HCT116 (cell line): ENCODE measurements around the gene RNF13. TPM values are rescaled to one million over a fixed set of nuclear protein-coding genes. Genes with fewer than 3 reads are reported as not detected.

Experiments used
- ATAC-seq: fragments of 200-7000 bp; cut with Tn5 transposase; 2 replicates; pipeline ENCODE4 v1.9.1; 2020; ENCODE audit warnings: mild to moderate bottlenecking, moderate library complexity
- BruUV-seq: library from RNA; stranded (reverse); fragments of 400-500 nt; replicated peaks from 2 replicates; lab custom pipeline; 2021; lab: Mats Ljungman, UMichigan
- CTCF ChIA-PET: fragments of 300-600 bp; sonication (Branson Sonifier 250); formaldehyde crosslinking; loops from one replicate; lab custom pipeline; 2021; ENCODE audit warnings: antibody characterized with exemption; lab: Charles Lee
- POLR2A ChIA-PET: fragments of 300-600, 350-600 bp; sonication (Branson Sonifier 250); formaldehyde crosslinking; loops from one replicate; lab custom pipeline; 2021; ENCODE audit warnings: antibody characterized with exemption; lab: Charles Lee
- RAD21 ChIA-PET, 2 experiments: fragments of 300-600 bp; sonication (Branson Sonifier 250); formaldehyde crosslinking; loops; one replicate each; lab custom pipeline; 2023; ENCODE audit warnings: low total read pairs in 2 of 2; ENCODE audit not compliant: uncharacterized antibody in 2 of 2, unreplicated experiment in 2 of 2, low non-redundant PET in 1 of 2; lab: Charles Lee
- DNase-seq: peaks from one replicate; pipeline ENCODE4 v3.0.0-alpha.2; 2010; ENCODE audit warnings: low read depth, low spot score
- H2AFZ ChIP-seq: fragments of 200-600 bp; shearing (Covaris generic), sonication (generic); 2 replicates; pipeline ENCODE4 v1.6.1; 2017; ENCODE audit warnings: low read depth, mixed run types, mixed read lengths, antibody characterized with exemption, low read length; ENCODE audit not compliant: poor library complexity, severe bottlenecking
- H3K27ac ChIP-seq: 2 replicates; pipeline ENCODE4 v1.5.1; 2012; ENCODE audit warnings: low read depth, low read length
- H3K27me3 ChIP-seq: fragments of 200-600 bp; sonication (generic); 2 replicates; pipeline ENCODE4 v1.6.1; 2016; ENCODE audit warnings: mixed run types, low read length, mixed read lengths; ENCODE audit not compliant: insufficient read depth
- H3K36me3 ChIP-seq, 2 experiments: fragments of 200-500 bp in 1 of 2; fragments of 200-600 bp in 1 of 2; sonication (Bioruptor generic) in 1 of 2; sonication (generic) in 1 of 2; 2 replicates each; pipeline versions ENCODE4 v1.5.1 to v1.6.1; 2014 to 2016; ENCODE audit warnings: low read length in 2 of 2, inconsistent platforms in 1 of 2, mixed read lengths in 1 of 2, mixed run types in 1 of 2; ENCODE audit not compliant: insufficient read depth in 2 of 2, control insufficient read depth in 1 of 2
- H3K4me1 ChIP-seq, 2 experiments: fragments of 200-600 bp in 1 of 2; sonication (generic) in 1 of 2; 2 replicates each; pipeline versions ENCODE4 v1.5.1 to v1.6.1; 2012 to 2017; ENCODE audit warnings: low read length in 2 of 2, inconsistent platforms in 1 of 2, mild to moderate bottlenecking in 1 of 2, mixed read lengths in 1 of 2, mixed run types in 1 of 2, moderate library complexity in 1 of 2; ENCODE audit not compliant: insufficient read depth in 2 of 2, control insufficient read depth in 1 of 2
- H3K4me2 ChIP-seq: fragments of 200-600 bp; sonication (generic); 2 replicates; pipeline ENCODE4 v1.6.1; 2017; ENCODE audit warnings: mixed run types, low read length, mixed read lengths
- H3K4me3 ChIP-seq, 2 experiments: fragments of 200-600 bp in 1 of 2; sonication (generic) in 1 of 2; replicated peaks in 1 of 2; 2 replicates each; pipeline ENCODE4 v1.5.1; 2011 to 2016; ENCODE audit warnings: low read length in 2 of 2, control low read depth in 1 of 2, low read depth in 1 of 2, mild to moderate bottlenecking in 1 of 2, mixed read lengths in 1 of 2, mixed run types in 1 of 2
- H3K79me2 ChIP-seq: fragments of 200-600 bp; sonication (generic); 2 replicates; pipeline ENCODE4 v1.6.1; 2017; ENCODE audit warnings: mild to moderate bottlenecking, mixed run types, low read length, moderate library complexity, mixed read lengths; ENCODE audit not compliant: insufficient read depth
- H3K9ac ChIP-seq: fragments of 200-600 bp; sonication (generic); 2 replicates; pipeline ENCODE4 v1.6.1; 2016; ENCODE audit warnings: low read length, mixed read lengths
- H3K9me2 ChIP-seq: fragments of 200-600 bp; sonication (generic), shearing (Covaris generic); 2 replicates; pipeline ENCODE4 v1.6.1; 2017; ENCODE audit warnings: mixed run types, mild to moderate bottlenecking, moderate library complexity; ENCODE audit not compliant: insufficient read depth
- H3K9me3 ChIP-seq, 2 experiments: fragments of 200-500 bp in 1 of 2; fragments of 200-600 bp in 1 of 2; sonication (Bioruptor generic) in 1 of 2; sonication (generic) in 1 of 2; 2 replicates each; pipeline ENCODE4 v1.6.1; 2014 to 2017; ENCODE audit warnings: low read length in 2 of 2, mixed read lengths in 2 of 2, inconsistent platforms in 1 of 2, low read depth in 1 of 2, mild to moderate bottlenecking in 1 of 2, mixed run types in 1 of 2, moderate library complexity in 1 of 2; ENCODE audit not compliant: control insufficient read depth in 1 of 2, insufficient read depth in 1 of 2
- H4K20me1 ChIP-seq: fragments of 200-600 bp; sonication (generic), shearing (Covaris generic); 2 replicates; pipeline ENCODE4 v1.6.1; 2017; ENCODE audit warnings: mixed run types, mild to moderate bottlenecking, moderate library complexity; ENCODE audit not compliant: insufficient read depth
- ATF3 ChIP-seq: IDR thresholded peaks from 2 replicates; pipeline ENCODE4 v1.6.1; 2012
- CBX3 ChIP-seq: IDR thresholded peaks from 2 replicates; pipeline ENCODE4 v1.6.1; 2012; ENCODE audit warnings: low read depth
- CEBPB ChIP-seq: IDR thresholded peaks from 2 replicates; pipeline ENCODE4 v1.6.1; 2012; ENCODE audit warnings: low read depth
- CTCF ChIP-seq, 3 experiments: fragments of 200-600 bp in 1 of 3; sonication (generic) in 1 of 3; IDR thresholded peaks in 2 of 3; conservative IDR thresholded peaks in 1 of 3; 2 replicates each; pipeline ENCODE4 v1.5.1; 2012 to 2017; ENCODE audit warnings: low read depth in 2 of 3, low read length in 2 of 3, antibody characterized with exemption in 1 of 3, borderline replicate concordance in 1 of 3, control low read depth in 1 of 3, mild to moderate bottlenecking in 1 of 3, mixed read lengths in 1 of 3, mixed run types in 1 of 3, moderate library complexity in 1 of 3; ENCODE audit not compliant: insufficient read depth in 1 of 3
- EGR1 ChIP-seq: IDR thresholded peaks from 2 replicates; pipeline ENCODE4 v1.6.1; 2012; ENCODE audit warnings: low read depth
- EZH2 ChIP-seq: fragments of 200-600 bp; sonication (generic); IDR thresholded peaks from 2 replicates; pipeline ENCODE4 v1.6.1; 2017; ENCODE audit warnings: antibody characterized with exemption, mixed run types
- EZH2phosphoT487 ChIP-seq: fragments of 200-600 bp; IDR thresholded peaks from 2 replicates; pipeline ENCODE4 v1.6.1; 2018; ENCODE audit warnings: antibody characterized with exemption, borderline replicate concordance
- FOSL1 ChIP-seq: IDR thresholded peaks from 2 replicates; pipeline ENCODE4 v1.6.1; 2012; ENCODE audit warnings: low read depth
- JUND ChIP-seq: IDR thresholded peaks from 2 replicates; pipeline ENCODE4 v1.6.1; 2012
- MAX ChIP-seq: IDR thresholded peaks from 2 replicates; pipeline ENCODE4 v1.6.1; 2012
- POLR2A ChIP-seq: IDR thresholded peaks from 2 replicates; pipeline ENCODE4 v1.7.0; 2011; ENCODE audit warnings: borderline replicate concordance; ENCODE audit not compliant: insufficient read depth, insufficient read length; ENCODE audit errors: extremely low read depth
- REST ChIP-seq: IDR thresholded peaks from 2 replicates; pipeline ENCODE4 v1.6.1; 2012; ENCODE audit warnings: low read depth
- SP1 ChIP-seq: IDR thresholded peaks from 2 replicates; pipeline ENCODE4 v1.6.1; 2012; ENCODE audit warnings: low read depth
- SRF ChIP-seq: IDR thresholded peaks from 2 replicates; pipeline ENCODE4 v1.6.1; 2012; ENCODE audit warnings: low read depth
- YY1 ChIP-seq: IDR thresholded peaks from 2 replicates; pipeline ENCODE4 v1.6.1; 2011; ENCODE audit warnings: low read length, low read depth, moderate library complexity, mild to moderate bottlenecking; ENCODE audit not compliant: insufficient replicate concordance; ENCODE audit errors: extremely low read depth
- ZBTB33 ChIP-seq: IDR thresholded peaks from 2 replicates; pipeline ENCODE4 v1.6.1; 2011; ENCODE audit warnings: mild to moderate bottlenecking, low read length, moderate library complexity; ENCODE audit not compliant: insufficient replicate concordance; ENCODE audit errors: extremely low read depth
- ZFX ChIP-seq: fragments of 450-650 bp; IDR thresholded peaks from 2 replicates; pipeline ENCODE4 v1.6.1; 2017
- ZNF274 ChIP-seq: fragments of 200-500 bp; sonication (Bioruptor generic); IDR thresholded peaks from 2 replicates; pipeline ENCODE4 v1.6.1; 2014; ENCODE audit warnings: mild to moderate bottlenecking, low read depth, low read length, inconsistent platforms
- intact Hi-C: fragments of 100-400 bp; cut with micrococcal nuclease; formaldehyde crosslinking; loops from 2 replicates; pipeline ENCODE4 v1.10.0; 2022
- total RNA-seq: library from RNA; stranded (reverse); gene quantifications from one replicate; pipeline ENCODE4 v1.2.1, GENCODE V29; 2021; ENCODE audit not compliant: unreplicated experiment

The RNF13 gene
- total RNA-seq, 1 experiment from 2014 or later = 39.9 TPM

GRCh38 chr3:149776170-149776569, 36.8 kb upstream of the RNF13 start:
- POLR2A ChIA-PET = no interaction called here
- TF ChIP-seq FOSL1 (no peak), POLR2A (no peak), REST (no peak), EZH2 (no peak), CEBPB (no peak), SP1 (no peak), ATF3 (no peak), CTCF (IDR thresholded peaks at IDR 0.05 in 2 of 3, conservative IDR thresholded peaks at IDR 0.05 in 1 of 3; ENCODE audit: borderline replicate concordance in 1 of 3, insufficient read depth in 1 of 3, low read depth in 2 of 3, low read length in 2 of 3) (no peak), EGR1 (no peak), ZNF274 (no peak), YY1 (no peak), CBX3 (no peak), ZFX (no peak), SRF (no peak), ZBTB33 (no peak), EZH2phosphoT487 (no peak), MAX (no peak), JUND (no peak)
- no TSS peak for BruUV-seq

More at GRCh38 chr3:149776170-149776569, 36.8 kb upstream of the RNF13 start:
- RAD21 ChIA-PET = no interaction called here
- Histone ChIP-seq H4K20me1 (no peaks in the 10 kb centered on the region), H3K4me2 (no peak overlapping the region), H3K4me1 (no peaks in the 10 kb centered on the region; a peak in 1 of 4 replicates), H3K9ac (no peak overlapping the region), H3K4me3 (no peak overlapping the region), H3K9me3 (no peaks in the 10 kb centered on the region), H3K9me2 (no peaks in the 10 kb centered on the region), H3K27me3 (no peaks in the 10 kb centered on the region), H3K27ac (no peak overlapping the region), H3K36me3 (no peaks in the 10 kb centered on the region), H2AFZ (no peak overlapping the region), H3K79me2 (no peaks in the 10 kb centered on the region)
- CTCF ChIA-PET = interaction anchor here (1.0 to 1.6 kb wide), 2 partner anchors 10 to 207 kb away, joined by 3 read pairs; no protein-coding TSS in a partner anchor
- no peak for ATAC-seq
- intact Hi-C loops = no loop called here
- DNase-seq = no peak
